Astrocyte of the spinal cord (primary cell): Measurements from ENCODE around the gene YLPM1.

ENCODE experiments used
- DNase-seq: peaks from one replicate; pipeline ENCODE4 v3.0.0; 2011; ENCODE audit warnings: low read depth, low spot score
- H3K4me3 ChIP-seq: 2 replicates; pipeline ENCODE4 v1.5.1; 2011; ENCODE audit warnings: low read depth, mild to moderate bottlenecking, low read length, moderate library complexity
- in situ Hi-C: cut with HindIII; loops from 2 replicates; pipeline ENCODE4 v1.10.0; 2017; ENCODE audit warnings: low sequenced_read_pairs
- TF ChIP-seq, protein P1 (sequence below): IDR thresholded peaks from 2 replicates; pipeline ENCODE4 v1.5.1; 2012; ENCODE audit warnings: low read depth, mild to moderate bottlenecking, low read length, inconsistent platforms

YLPM1 gene, protein sequence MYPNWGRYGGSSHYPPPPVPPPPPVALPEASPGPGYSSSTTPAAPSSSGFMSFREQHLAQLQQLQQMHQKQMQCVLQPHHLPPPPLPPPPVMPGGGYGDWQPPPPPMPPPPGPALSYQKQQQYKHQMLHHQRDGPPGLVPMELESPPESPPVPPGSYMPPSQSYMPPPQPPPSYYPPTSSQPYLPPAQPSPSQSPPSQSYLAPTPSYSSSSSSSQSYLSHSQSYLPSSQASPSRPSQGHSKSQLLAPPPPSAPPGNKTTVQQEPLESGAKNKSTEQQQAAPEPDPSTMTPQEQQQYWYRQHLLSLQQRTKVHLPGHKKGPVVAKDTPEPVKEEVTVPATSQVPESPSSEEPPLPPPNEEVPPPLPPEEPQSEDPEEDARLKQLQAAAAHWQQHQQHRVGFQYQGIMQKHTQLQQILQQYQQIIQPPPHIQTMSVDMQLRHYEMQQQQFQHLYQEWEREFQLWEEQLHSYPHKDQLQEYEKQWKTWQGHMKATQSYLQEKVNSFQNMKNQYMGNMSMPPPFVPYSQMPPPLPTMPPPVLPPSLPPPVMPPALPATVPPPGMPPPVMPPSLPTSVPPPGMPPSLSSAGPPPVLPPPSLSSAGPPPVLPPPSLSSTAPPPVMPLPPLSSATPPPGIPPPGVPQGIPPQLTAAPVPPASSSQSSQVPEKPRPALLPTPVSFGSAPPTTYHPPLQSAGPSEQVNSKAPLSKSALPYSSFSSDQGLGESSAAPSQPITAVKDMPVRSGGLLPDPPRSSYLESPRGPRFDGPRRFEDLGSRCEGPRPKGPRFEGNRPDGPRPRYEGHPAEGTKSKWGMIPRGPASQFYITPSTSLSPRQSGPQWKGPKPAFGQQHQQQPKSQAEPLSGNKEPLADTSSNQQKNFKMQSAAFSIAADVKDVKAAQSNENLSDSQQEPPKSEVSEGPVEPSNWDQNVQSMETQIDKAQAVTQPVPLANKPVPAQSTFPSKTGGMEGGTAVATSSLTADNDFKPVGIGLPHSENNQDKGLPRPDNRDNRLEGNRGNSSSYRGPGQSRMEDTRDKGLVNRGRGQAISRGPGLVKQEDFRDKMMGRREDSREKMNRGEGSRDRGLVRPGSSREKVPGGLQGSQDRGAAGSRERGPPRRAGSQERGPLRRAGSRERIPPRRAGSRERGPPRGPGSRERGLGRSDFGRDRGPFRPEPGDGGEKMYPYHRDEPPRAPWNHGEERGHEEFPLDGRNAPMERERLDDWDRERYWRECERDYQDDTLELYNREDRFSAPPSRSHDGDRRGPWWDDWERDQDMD (N-terminal part only)

DNA sequence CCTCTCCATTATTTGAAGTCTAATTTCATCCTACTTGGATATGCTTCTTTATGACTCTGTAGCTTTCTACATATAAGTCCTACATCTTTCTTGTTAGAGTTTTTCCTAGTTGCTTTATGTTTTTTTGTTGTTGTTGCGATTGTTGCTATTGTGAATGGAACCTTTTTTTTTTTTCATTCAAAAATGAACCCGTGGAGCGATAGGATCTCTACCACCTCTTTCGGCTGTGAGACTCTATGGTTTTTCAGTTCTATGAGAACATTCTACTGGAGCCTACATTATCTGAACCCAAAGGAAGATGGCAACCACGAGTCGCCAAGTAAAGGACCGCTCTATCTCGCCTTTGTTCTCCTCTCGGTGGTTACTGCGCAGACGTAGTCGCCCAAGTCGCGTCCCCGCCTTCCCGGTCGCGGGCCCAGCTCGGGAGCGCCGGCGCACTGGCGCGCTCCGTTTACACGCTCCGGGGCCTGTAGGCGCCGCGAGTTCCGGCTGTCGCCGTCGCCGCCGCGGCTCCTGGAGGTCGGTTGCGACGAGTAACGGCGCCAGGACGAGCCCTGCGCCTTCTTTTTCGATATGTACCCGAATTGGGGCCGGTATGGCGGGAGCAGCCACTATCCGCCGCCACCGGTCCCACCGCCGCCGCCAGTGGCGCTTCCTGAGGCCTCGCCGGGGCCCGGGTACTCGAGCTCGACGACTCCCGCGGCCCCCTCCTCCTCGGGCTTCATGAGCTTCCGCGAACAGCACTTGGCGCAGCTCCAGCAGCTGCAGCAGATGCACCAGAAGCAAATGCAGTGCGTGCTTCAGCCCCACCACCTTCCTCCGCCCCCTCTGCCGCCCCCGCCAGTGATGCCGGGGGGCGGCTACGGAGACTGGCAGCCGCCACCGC lies at the start of gene YLPM1:
Gene YLPM1 (plus strand): TSS at position 400 of the 886 bp plus-strand sequence. CDS start 174 bp downstream, at position 574.
- TF ChIP-seq, protein P1, sequence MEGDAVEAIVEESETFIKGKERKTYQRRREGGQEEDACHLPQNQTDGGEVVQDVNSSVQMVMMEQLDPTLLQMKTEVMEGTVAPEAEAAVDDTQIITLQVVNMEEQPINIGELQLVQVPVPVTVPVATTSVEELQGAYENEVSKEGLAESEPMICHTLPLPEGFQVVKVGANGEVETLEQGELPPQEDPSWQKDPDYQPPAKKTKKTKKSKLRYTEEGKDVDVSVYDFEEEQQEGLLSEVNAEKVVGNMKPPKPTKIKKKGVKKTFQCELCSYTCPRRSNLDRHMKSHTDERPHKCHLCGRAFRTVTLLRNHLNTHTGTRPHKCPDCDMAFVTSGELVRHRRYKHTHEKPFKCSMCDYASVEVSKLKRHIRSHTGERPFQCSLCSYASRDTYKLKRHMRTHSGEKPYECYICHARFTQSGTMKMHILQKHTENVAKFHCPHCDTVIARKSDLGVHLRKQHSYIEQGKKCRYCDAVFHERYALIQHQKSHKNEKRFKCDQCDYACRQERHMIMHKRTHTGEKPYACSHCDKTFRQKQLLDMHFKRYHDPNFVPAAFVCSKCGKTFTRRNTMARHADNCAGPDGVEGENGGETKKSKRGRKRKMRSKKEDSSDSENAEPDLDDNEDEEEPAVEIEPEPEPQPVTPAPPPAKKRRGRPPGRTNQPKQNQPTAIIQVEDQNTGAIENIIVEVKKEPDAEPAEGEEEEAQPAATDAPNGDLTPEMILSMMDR: peak; percentile 61
- peak; percentile 98 for DNase-seq
- in situ Hi-C loops: no loop called here
- H3K4me3 ChIP-seq: peak within 1 kb of the TSS; percentile 80

DNA sequence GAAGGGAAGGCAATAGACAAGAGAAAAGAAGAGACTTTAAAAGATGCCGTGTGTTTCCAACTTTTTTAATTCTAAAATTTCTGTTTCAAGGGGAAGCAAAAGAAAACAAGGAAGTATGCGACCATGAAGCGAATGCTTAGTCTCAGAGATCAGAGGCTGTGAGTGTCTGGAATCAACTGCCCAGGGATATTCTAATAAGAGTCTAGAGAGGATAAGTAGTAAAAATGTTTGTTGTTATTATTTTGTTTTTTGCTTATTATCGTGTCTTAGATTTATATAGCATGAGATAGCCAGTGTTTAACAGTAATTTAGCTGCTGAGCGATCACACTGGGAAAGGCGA lies 49.8 kb upstream of the YLPM1 start:
- DNase-seq: peak; percentile 14
- H3K4me3 ChIP-seq: peak overlapping the region; percentile 95
- TF ChIP-seq, protein P1: no peak
- in situ Hi-C loops: no loop called here

DNA sequence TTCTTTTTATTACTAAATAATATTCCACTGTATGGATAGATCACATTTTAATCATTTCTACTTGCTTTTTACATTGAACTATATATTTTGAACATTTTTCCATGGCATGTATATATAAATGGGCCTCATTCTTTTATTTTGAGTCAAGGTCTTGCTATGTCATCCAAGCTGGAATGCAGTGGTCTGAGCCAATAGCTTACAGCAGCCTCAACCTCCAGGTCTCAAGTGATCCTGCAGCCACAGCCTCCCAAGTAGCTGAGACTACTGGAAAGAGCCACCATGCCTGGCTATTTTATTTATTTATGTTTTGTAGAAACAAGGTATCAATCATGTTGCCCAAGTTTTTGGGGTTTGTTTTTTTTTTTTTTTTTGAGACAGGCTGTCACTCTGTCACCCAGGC lies 42.6 kb upstream of the YLPM1 start:
- no peak overlapping the region for H3K4me3 ChIP-seq
- peak; percentile 48 for DNase-seq
- TF ChIP-seq, protein P1: no peak
- in situ Hi-C loops: no loop called here

DNA sequence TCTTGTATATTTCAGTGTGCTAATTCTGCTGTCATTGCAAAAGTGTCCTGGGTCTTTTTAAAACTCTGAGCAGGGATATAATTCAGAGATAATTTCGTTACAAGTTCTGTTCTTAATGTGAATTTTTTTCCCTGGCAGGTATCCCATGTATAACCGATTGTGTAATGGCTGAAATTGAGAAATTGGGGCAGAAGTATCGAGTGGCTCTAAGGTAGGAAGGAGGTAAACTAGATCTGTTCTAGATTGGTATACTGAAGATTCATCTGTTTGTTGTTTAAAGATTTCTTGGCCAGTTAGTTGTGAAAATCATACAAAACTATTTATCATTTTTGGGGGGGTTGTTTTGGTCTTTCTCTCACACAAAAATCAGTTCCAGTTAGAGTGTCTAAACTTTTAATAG lies 40.0 kb upstream of the YLPM1 start:
- TF ChIP-seq, protein P1: no peak
- in situ Hi-C loops: no loop called here

DNA sequence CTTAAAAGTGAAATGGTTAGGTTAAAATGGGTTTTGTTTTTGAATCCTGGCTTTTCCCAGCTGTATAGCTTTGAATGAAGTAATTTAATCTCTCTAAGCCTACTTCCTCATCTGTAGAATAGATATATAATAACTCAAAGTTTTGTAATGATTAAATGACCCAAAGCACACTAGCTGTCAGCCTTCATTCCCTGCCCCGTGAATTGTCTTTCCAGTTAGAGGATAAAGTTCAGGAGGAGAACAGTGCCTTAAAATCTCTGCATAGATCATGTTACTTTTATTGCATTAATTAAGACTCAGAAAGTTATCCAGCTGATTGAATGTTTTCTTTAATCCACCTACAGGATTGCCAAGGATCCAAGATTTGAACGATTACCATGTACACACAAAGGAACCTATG lies 30.7 kb upstream of the YLPM1 start:
- in situ Hi-C loops: no loop called here
- H3K4me3 ChIP-seq: no peak overlapping the region
- no peak for DNase-seq
- TF ChIP-seq, protein P1: no peak

More for the DNA sequence above, 40.0 kb upstream of the YLPM1 start:
- no peak for DNase-seq
- no peak overlapping the region for H3K4me3 ChIP-seq
